ENCODE data around the gene UBE2S. TPM values are rescaled to one million over a fixed set of nuclear protein-coding genes. Genes with fewer than 3 reads are reported as not detected.

Gene UBE2S
- total RNA-seq, 1 donor from 2014 or later: 383 TPM

DNA sequence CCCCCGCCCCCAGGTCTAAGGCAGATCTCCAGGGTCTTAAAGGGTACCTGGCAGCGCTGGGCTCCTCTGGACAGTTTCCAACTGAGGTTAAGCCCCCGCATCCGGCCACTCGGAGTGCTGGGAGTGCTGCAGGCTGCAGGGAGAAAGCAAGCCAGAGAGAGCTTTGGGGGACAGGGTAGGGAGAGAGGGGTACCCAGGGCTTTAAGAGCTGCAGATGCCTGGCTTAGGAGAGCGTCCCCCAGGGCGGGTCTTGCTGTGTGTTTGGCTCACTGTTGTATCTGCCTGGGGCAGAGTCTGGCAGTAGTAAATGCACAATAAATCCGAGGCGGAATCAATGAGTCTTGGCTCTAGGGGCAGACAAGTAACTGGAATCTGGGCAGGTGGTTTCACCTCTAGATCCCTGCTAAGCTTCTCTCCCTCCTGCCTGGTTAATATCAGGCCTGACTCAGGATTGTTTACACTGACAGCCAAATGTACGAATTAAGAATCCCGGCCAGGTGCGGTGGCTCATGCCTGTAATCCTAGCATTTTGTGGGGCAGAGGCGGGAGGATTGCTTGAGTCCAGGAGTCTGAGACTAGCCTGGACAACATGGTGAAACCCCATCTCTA lies 52.3 kb downstream of the UBE2S start:
- H3K4me3 ChIP-seq (ENCODE audit: low read depth, low read length): no peak overlapping the region
- DNase-seq (ENCODE audit: low read depth): no peak
- TF ChIP-seq, protein P1, sequence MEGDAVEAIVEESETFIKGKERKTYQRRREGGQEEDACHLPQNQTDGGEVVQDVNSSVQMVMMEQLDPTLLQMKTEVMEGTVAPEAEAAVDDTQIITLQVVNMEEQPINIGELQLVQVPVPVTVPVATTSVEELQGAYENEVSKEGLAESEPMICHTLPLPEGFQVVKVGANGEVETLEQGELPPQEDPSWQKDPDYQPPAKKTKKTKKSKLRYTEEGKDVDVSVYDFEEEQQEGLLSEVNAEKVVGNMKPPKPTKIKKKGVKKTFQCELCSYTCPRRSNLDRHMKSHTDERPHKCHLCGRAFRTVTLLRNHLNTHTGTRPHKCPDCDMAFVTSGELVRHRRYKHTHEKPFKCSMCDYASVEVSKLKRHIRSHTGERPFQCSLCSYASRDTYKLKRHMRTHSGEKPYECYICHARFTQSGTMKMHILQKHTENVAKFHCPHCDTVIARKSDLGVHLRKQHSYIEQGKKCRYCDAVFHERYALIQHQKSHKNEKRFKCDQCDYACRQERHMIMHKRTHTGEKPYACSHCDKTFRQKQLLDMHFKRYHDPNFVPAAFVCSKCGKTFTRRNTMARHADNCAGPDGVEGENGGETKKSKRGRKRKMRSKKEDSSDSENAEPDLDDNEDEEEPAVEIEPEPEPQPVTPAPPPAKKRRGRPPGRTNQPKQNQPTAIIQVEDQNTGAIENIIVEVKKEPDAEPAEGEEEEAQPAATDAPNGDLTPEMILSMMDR (conservative IDR thresholded peaks at IDR 0.05; ENCODE audit: low read depth, low read length): no peak

DNA sequence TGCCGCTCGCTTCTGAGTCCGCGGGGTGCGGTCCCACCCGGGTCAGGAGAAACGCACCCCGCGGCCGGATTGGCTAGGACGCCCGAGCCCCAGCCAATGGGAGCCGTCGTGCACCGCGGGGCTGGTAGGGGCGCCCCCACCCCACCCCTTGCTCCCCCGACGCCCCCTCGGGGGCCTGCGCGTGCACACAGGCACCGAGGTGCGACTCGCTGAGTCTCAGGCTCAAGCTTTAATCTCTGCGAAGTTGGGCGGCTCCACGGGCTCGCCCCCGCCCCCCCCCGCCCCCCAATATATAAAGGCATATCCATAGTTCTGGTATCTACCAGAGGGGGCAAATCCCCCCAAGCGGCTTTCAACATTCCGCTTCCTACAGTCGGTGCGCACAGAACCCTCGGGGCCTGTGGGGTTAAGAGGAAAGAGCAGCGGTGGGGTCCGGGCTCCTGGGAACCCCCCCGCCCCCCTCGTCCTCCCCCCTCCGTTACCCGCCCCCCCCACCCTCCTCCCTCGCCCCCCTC lies 52.8 kb downstream of the UBE2S start, which contains the start of gene COX6B2:
TSS of gene COX6B2 (minus strand) at position 22 of the 515 bp plus-strand sequence. CDS start 198 bp downstream, outside the sequence.
- TF ChIP-seq, protein P1 (conservative IDR thresholded peaks at IDR 0.05; ENCODE audit: low read depth, low read length): no peak
- peak within 1 kb of the TSS; percentile 57 for H3K4me3 ChIP-seq (ENCODE audit: low read depth, low read length)

DNA sequence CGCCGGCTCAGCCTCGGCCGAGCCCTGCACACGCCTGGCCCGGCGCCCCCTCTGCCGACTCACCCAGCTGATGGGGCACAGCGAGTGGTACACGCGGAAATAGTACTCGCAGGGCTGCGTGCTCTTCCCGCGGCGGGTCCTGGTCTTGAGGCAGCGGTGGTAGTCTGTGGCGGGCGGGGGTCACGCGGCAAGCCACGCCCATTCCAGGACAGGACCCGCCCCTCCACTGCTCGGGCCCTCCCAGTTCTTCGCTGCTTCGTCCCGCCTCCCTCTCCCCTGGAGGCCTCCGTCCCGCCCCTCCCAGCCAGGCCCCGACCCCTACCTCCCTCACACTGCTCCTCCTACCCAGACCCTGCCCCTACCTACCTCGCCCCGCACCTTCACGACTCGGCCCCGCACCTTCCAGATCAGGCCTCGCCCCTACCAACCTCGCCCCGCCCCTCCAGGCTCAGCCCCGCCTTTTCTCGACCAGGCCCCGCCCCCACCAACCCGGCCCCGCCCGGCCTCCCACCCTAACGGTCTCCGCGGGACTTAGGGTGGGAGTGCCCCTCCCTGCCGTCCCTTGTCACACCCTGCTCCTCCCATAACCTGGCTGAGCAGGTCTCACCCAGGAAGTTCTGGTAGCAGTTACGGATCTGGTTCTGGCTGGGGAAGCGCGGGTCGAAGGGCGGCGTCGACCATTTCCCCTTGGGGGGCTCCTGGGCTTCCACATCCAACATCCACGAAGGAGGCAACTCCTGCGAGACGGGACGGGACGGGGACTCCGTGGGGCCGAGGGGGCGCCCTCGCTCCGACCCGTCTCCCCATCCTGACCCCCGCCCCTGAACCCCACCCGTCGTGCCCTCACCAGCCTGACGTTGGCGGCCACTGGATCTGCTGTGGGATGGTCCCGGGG lies 53.5 kb downstream of the UBE2S start:
- TF ChIP-seq, protein P1 (conservative IDR thresholded peaks at IDR 0.05; ENCODE audit: low read depth, low read length): no peak
- H3K4me3 ChIP-seq (ENCODE audit: low read depth, low read length): peak overlapping the region; percentile 57
- no peak for DNase-seq (ENCODE audit: low read depth)

More for the DNA sequence above, 52.8 kb downstream of the UBE2S start, which contains the start of gene COX6B2:
- DNase-seq (ENCODE audit: low read depth): no peak

DNA sequence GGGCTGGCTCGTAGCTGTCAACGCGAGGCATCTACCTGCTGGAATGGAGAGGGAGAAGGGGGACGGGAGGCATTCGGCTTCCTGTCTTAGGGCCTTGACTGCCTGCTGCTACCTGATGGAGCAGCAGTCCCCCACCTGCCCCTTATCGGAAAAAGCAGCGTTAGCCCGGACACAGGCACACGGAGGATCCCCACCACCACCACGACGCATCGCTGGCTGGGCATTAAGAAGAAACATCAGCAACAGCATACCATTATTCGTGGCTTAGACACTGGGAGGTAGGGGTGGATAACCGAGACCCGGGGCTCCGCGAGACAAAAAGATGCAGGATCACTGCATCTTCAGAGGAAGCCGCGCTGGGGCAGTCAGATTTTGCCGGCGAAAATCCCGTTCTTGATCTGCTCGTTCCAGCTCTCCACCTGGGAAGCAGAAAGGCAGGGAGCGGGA lies 54.2 kb downstream of the UBE2S start:
- no peak for DNase-seq (ENCODE audit: low read depth)
- peak overlapping the region; percentile 57 for H3K4me3 ChIP-seq (ENCODE audit: low read depth, low read length)
- TF ChIP-seq, protein P1 (conservative IDR thresholded peaks at IDR 0.05; ENCODE audit: low read depth, low read length): no peak

DNA sequence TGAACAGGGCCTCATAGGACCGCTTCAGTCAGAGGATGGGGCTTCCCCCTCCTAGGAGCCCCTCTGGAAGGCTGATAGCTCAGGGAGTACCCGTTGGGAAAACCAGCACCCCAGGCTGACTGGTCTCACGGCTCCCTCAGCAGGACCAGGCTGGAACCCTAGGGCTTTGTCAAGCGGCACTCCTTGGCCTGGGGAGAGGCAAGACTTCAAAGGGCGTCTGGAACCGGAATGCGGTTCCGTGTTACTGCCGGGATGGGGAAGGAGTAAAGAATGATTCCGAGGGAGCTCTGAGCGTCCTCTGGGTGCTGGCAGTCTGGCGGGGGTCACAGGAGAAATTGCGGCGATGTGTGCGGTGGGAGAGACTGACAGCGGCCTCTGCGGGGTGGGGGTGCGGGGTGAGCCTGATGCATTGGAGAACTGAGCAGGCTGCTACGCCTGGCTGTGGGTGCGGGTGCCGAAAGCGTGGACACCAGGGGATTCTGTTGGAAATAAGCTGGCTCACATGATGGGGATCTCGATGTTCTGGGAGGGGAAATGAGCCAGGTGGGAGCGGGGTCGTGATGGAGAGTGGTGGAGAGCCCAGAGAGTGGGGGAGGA lies 54.9 kb downstream of the UBE2S start:
- TF ChIP-seq, protein P1 (conservative IDR thresholded peaks at IDR 0.05; ENCODE audit: low read depth, low read length): no peak

DNA sequence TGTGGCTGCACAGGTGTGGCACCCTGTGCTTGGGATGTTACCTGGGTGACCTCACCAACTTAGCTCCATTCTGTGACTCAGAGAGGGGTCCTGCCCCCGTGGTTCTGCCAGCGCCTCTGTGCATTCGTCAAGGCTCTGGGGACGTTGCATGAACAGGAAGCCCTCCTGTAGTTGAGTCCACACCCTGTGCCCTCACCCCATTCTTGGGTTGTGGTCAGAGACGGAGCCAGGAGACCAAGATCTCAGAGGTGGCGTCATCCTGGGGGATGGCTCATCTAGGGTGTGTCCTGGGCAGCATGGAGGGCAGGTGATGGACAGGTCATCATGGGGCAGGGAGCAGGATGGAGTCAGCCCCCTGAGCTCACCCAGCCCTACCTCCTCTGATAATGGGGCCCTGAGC lies 55.5 kb downstream of the UBE2S start:
- DNase-seq (ENCODE audit: low read depth): no peak
- H3K4me3 ChIP-seq (ENCODE audit: low read depth, low read length): no peak overlapping the region
- TF ChIP-seq, protein P1 (conservative IDR thresholded peaks at IDR 0.05; ENCODE audit: low read depth, low read length): no peak

More for the DNA sequence above, 54.9 kb downstream of the UBE2S start:
- DNase-seq (ENCODE audit: low read depth): no peak
- H3K4me3 ChIP-seq (ENCODE audit: low read depth, low read length): no peak overlapping the region

All from epithelial cell of proximal tubule (primary cell).